Neutrophil (primary cell): Measurements from ENCODE around the gene LRRC23.
A peak's percentile ranks its signal among the peaks of the same experiment; 100 is the strongest.

Experiments used
- H3K27ac ChIP-seq: fragments of 200-600 bp; sonication (generic); 2 replicates; pipeline ENCODE4 v1.5.1; 2016; ENCODE audit warnings: mild to moderate bottlenecking, moderate library complexity
- H3K27me3 ChIP-seq: fragments of 200-600 bp; sonication (generic); 2 replicates; pipeline ENCODE4 v1.6.0; 2016; ENCODE audit warnings: mild to moderate bottlenecking
- H3K36me3 ChIP-seq: fragments of 200-600 bp; sonication (generic); 2 replicates; pipeline ENCODE4 v1.5.1; 2017
- H3K4me1 ChIP-seq, 2 experiments: fragments of 200-600 bp in 1 of 2; sonication (generic) in 1 of 2; 1 replicate in 1 of 2; 2 replicates in 1 of 2; pipeline versions ENCODE4 v1.5.1 to v1.6.1; 2013 to 2016; ENCODE audit warnings: low read depth in 1 of 2, low read length in 1 of 2, mild to moderate bottlenecking in 1 of 2, moderate library complexity in 1 of 2; ENCODE audit not compliant: control insufficient read depth in 1 of 2, insufficient read depth in 1 of 2
- H3K4me3 ChIP-seq, 2 experiments: fragments of 200-600 bp in 1 of 2; sonication (generic) in 1 of 2; 1 replicate in 1 of 2; 2 replicates in 1 of 2; pipeline ENCODE4 v1.5.1; 2013 to 2016; ENCODE audit warnings: low read depth in 1 of 2, low read length in 1 of 2, mild to moderate bottlenecking in 1 of 2, moderate library complexity in 1 of 2
- H3K9me3 ChIP-seq: fragments of 200-600 bp; sonication (generic); 2 replicates; pipeline ENCODE4 v1.5.1; 2016
- TF ChIP-seq, protein P1 (sequence below): fragments of 200-600 bp; sonication (generic); IDR thresholded peaks from 2 replicates; pipeline ENCODE4 v1.5.1; 2016; ENCODE audit warnings: antibody characterized with exemption

LRRC23 gene

DNA sequence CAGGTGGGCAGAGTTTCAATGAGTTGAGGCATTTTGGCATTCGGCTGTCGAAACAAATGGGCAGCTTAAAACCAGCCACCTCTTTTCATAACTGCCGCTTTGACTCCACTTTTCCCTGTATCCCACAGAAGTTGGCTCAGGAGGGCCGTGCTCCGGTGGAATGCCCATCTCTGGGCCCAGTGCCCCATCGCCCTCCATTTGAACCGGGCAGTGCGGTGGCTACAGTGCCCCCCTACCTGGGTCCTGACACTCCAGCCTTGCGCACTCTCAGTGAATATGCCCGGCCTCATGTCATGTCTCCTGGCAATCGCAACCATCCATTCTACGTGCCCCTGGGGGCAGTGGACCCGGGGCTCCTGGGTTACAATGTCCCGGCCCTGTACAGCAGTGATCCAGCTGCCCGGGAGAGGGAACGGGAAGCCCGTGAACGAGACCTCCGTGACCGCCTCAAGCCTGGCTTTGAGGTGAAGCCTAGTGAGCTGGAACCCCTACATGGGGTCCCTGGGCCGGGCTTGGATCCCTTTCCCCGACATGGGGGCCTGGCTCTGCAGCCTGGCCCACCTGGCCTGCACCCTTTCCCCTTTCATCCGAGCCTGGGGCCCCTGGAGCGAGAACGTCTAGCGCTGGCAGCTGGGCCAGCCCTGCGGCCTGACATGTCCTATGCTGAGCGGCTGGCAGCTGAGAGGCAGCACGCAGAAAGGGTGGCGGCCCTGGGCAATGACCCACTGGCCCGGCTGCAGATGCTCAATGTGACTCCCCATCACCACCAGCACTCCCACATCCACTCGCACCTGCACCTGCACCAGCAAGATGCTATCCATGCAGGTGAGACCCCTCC lies 34.0 kb downstream of the LRRC23 start:
- Histone ChIP-seq H3K27ac (peak overlapping the region; percentile 85), H3K4me1 (peaks cover 42 to 43% of the 10 kb centered on the region in 2 experiments), H3K9me3 (no peaks in the 10 kb centered on the region), H3K27me3 (no peaks in the 10 kb centered on the region), H3K36me3 (no peaks in the 10 kb centered on the region), H3K4me3 (peak overlapping the region in 1 of 2 experiments; percentile 95)
- TF ChIP-seq, protein P1, sequence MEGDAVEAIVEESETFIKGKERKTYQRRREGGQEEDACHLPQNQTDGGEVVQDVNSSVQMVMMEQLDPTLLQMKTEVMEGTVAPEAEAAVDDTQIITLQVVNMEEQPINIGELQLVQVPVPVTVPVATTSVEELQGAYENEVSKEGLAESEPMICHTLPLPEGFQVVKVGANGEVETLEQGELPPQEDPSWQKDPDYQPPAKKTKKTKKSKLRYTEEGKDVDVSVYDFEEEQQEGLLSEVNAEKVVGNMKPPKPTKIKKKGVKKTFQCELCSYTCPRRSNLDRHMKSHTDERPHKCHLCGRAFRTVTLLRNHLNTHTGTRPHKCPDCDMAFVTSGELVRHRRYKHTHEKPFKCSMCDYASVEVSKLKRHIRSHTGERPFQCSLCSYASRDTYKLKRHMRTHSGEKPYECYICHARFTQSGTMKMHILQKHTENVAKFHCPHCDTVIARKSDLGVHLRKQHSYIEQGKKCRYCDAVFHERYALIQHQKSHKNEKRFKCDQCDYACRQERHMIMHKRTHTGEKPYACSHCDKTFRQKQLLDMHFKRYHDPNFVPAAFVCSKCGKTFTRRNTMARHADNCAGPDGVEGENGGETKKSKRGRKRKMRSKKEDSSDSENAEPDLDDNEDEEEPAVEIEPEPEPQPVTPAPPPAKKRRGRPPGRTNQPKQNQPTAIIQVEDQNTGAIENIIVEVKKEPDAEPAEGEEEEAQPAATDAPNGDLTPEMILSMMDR, result no peak

DNA sequence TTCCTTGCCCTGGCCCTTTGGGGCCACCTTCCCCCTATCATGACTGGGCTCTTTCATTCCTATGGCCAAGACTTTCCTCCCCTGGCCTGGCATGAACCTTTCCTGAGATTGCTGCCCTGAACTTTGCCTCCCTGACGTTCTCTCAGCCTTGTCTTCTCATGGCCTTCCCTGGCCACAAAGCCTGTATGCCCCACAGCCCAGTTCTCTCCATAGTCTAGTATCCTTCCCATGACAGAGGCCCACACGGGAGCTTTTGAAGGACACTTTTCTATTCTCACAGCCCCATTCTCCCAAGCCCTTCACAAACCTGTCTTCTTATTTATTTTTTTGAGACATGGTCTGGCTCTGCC lies 34.5 kb downstream of the LRRC23 start:
- Histone ChIP-seq H3K27me3 (no peaks in the 10 kb centered on the region), H3K4me1 (peaks cover 48 to 49% of the 10 kb centered on the region in 2 experiments), H3K36me3 (no peaks in the 10 kb centered on the region), H3K9me3 (no peaks in the 10 kb centered on the region), H3K27ac (peak overlapping the region; percentile 85), H3K4me3 (no peak overlapping the region)
- TF ChIP-seq, protein P1, result no peak

- Histone ChIP-seq H3K36me3 (no peaks in the 10 kb centered on the region), H3K27ac (no peak overlapping the region), H3K4me1 (peaks cover 50 to 55% of the 10 kb centered on the region in 2 experiments), H3K9me3 (no peaks in the 10 kb centered on the region), H3K4me3 (no peak overlapping the region), H3K27me3 (no peaks in the 10 kb centered on the region)
- TF ChIP-seq, protein P1, result no peak
Observed at GRCh38 chr12:6941267-6941666, 36.6 kb downstream of the LRRC23 start.

- Histone ChIP-seq H3K4me1 (peaks cover 50 to 55% of the 10 kb centered on the region in 2 experiments), H3K4me3 (no peak overlapping the region), H3K27me3 (no peaks in the 10 kb centered on the region), H3K9me3 (no peaks in the 10 kb centered on the region), H3K27ac (no peak overlapping the region), H3K36me3 (no peaks in the 10 kb centered on the region)
- TF ChIP-seq, protein P1, result no peak
Observed at GRCh38 chr12:6941782-6942181, 37.2 kb downstream of the LRRC23 start.

GRCh38 chr12:6942331-6942665 lies 37.7 kb downstream of the LRRC23 start:
- TF ChIP-seq, protein P1, result no peak
- Histone ChIP-seq H3K9me3 (no peaks in the 10 kb centered on the region), H3K4me1 (peaks cover 50 to 55% of the 10 kb centered on the region in 2 experiments), H3K27ac (no peak overlapping the region), H3K36me3 (no peaks in the 10 kb centered on the region), H3K4me3 (no peak overlapping the region), H3K27me3 (no peaks in the 10 kb centered on the region)
